ENCODE results near the gene HCFC1R1. TPM values are rescaled to one million over a fixed set of nuclear protein-coding genes. Genes with fewer than 3 reads are reported as not detected.
A peak's percentile ranks its signal among the peaks of the same experiment; 100 is the strongest.
"Not testable (repeated sequence)": the region's sequence is repeated elsewhere in the genome, so short reads cannot be mapped to it uniquely, and the experiment has no call there.

Gene HCFC1R1, protein sequence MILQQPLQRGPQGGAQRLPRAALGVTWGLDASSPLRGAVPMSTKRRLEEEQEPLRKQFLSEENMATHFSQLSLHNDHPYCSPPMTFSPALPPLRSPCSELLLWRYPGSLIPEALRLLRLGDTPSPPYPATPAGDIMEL
- polyA plus RNA-seq (ENCODE audit: insufficient read length in 10 of 10), result 100 to 1,000 TPM in 8 of 10 donors, 10 to 100 TPM in 2; 68.2 to 157 (median 121) TPM
- long read RNA-seq, donor 1, transcript HCFC1R1-202 (3 exons, 765 nt), result minor isoform, 10 of 87 reads
- long read RNA-seq, donor 1, transcript HCFC1R1-208 (2 exons, 1,365 nt), result minor isoform, 6 of 87 reads
- long read RNA-seq, donor 1, transcript HCFC1R1-201 (4 exons, 965 nt), result major isoform, 55 of 87 reads
- long read RNA-seq, donor 1, transcript HCFC1R1-206 (3 exons, 618 nt), result minor isoform, 16 of 87 reads
- long read RNA-seq, donor 1, partial matches to known transcripts, result 0 of 87 reads
- long read RNA-seq, donor 1, other reads (novel, unspliced or antisense), result 0 of 87 reads
- long read RNA-seq, donor 2, transcript HCFC1R1-208 (2 exons, 1,365 nt), result minor isoform, 6 of 73 reads
- long read RNA-seq, donor 2, transcript HCFC1R1-202 (3 exons, 765 nt), result minor isoform, 8 of 73 reads
- long read RNA-seq, donor 2, transcript HCFC1R1-201 (4 exons, 965 nt), result major isoform, 41 of 73 reads
- long read RNA-seq, donor 2, transcript HCFC1R1-206 (3 exons, 618 nt), result minor isoform, 18 of 73 reads
- long read RNA-seq, donor 2, partial matches to known transcripts, result 0 of 73 reads
- long read RNA-seq, donor 2, other reads (novel, unspliced or antisense), result 0 of 73 reads
- long read RNA-seq, donor 3, result 0 reads
- long read RNA-seq, donor 4, transcript HCFC1R1-206 (3 exons, 618 nt), result minor isoform, 19 of 102 reads
- long read RNA-seq, donor 4, transcript HCFC1R1-208 (2 exons, 1,365 nt), result minor isoform, 5 of 102 reads
- long read RNA-seq, donor 4, transcript HCFC1R1-201 (4 exons, 965 nt), result major isoform, 41 of 102 reads
- long read RNA-seq, donor 4, partial matches to known transcripts, result 33 of 102 reads
- long read RNA-seq, donor 4, other reads (novel, unspliced or antisense), result 0 of 102 reads
- long read RNA-seq, donor 5, transcript HCFC1R1-206 (3 exons, 618 nt), result minor isoform, 33 of 138 reads
- long read RNA-seq, donor 5, transcript HCFC1R1-201 (4 exons, 965 nt), result major isoform, 74 of 138 reads
- long read RNA-seq, donor 5, transcript HCFC1R1-208 (2 exons, 1,365 nt), result minor isoform, 7 of 138 reads
- long read RNA-seq, donor 5, partial matches to known transcripts, result 13 of 138 reads
- long read RNA-seq, donor 5, other reads (novel, unspliced or antisense), result 5 of 138 reads
- long read RNA-seq, donor 6, transcript HCFC1R1-208 (2 exons, 1,365 nt), result minor isoform, 8 of 91 reads
- long read RNA-seq, donor 6, transcript HCFC1R1-201 (4 exons, 965 nt), result major isoform, 50 of 91 reads
- long read RNA-seq, donor 6, transcript HCFC1R1-206 (3 exons, 618 nt), result minor isoform, 25 of 91 reads
- long read RNA-seq, donor 6, transcript HCFC1R1-202 (3 exons, 765 nt), result minor isoform, 6 of 91 reads
- long read RNA-seq, donor 6, partial matches to known transcripts, result 0 of 91 reads
- long read RNA-seq, donor 6, other reads (novel, unspliced or antisense), result 0 of 91 reads
- long read RNA-seq, donor 7, transcript HCFC1R1-208 (2 exons, 1,365 nt), result minor isoform, 5 of 38 reads
- long read RNA-seq, donor 7, transcript HCFC1R1-206 (3 exons, 618 nt), result minor isoform, 10 of 38 reads
- long read RNA-seq, donor 7, transcript HCFC1R1-201 (4 exons, 965 nt), result major isoform, 21 of 38 reads
- long read RNA-seq, donor 7, partial matches to known transcripts, result 0 of 38 reads
- long read RNA-seq, donor 7, other reads (novel, unspliced or antisense), result 0 of 38 reads
- long read RNA-seq, donor 8, transcript HCFC1R1-201 (4 exons, 965 nt), result major isoform, 19 of 37 reads
- long read RNA-seq, donor 8, transcript HCFC1R1-206 (3 exons, 618 nt), result minor isoform, 14 of 37 reads
- long read RNA-seq, donor 8, partial matches to known transcripts, result 0 of 37 reads
- long read RNA-seq, donor 8, other reads (novel, unspliced or antisense), result 0 of 37 reads
- long read RNA-seq, donor 9, transcript HCFC1R1-208 (2 exons, 1,365 nt), result minor isoform, 5 of 17 reads
- long read RNA-seq, donor 9, transcript HCFC1R1-201 (4 exons, 965 nt), result major isoform, 8 of 17 reads
- long read RNA-seq, donor 9, partial matches to known transcripts, result 0 of 17 reads
- long read RNA-seq, donor 9, other reads (novel, unspliced or antisense), result 0 of 17 reads

DNA sequence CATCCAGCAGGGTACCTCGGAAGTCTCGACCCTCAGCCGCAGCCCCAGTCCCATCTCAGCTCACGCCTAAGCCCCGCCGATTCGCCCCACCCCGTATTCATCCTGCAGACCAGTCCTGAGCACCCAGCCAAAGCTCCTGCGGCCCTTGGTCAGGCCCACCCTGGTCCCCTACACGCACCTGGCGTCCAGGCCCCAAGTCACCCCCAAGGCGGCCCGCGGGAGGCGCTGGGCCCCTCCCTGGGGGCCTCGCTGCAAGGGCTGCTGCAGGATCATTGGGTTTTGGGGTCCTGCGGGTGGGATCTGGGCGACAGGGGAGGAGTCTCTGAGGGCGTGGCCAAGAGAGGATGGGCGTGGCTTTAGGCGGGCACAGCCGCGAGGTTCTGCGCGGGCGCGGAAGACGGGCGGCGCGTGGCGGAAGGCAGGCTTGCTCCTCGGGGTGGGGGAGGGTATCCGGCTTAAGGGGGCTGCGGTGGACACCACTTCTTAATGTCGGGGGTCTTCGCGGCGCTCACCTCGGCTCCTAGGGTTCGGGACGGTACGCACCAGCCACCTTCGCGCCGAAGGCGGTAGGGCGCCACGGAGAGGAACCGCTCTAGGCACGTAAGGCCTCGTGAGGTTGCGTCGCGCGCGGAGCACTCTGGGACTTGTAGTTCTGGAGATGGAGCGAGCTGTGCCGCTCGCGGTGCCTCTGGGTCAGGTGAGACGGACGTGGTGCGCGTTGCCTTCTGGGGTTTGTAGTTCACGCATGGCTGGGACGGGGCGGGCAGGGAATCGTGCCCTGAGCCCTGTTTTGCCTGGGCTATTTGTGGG lies at the start of gene HCFC1R1, which contains the start of gene THOC6:
TSS of gene HCFC1R1 (minus strand) at position 274 of the 810 bp plus-strand sequence. CDS start at position 273, 1 bp downstream.
TSS of gene THOC6 (plus strand) at position 367 of the 810 bp plus-strand sequence. CDS start at position 659, 292 bp downstream.
- DNase-seq, result peak; percentile 97 to 99 (median 97)

DNA sequence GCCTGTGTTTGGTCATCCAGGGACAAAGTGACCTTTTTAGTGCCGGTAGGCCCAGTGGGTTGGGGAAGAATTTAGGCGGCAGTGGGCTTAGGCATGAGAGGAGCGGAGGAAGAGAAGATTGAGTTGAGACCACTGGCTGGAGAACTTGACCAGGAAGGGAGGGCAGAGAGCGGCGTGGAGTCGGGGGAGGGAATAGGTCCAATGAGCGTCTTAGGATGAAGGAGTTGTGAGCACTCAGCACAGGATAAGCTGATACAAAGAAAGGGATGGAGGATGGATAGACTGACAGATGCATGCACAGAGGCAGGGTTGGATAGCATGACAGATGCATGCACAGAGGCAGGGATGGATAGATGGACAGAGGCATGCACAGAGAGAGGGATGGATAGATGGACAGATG lies 49.7 kb upstream of the HCFC1R1 start:
- no peak for DNase-seq

DNA sequence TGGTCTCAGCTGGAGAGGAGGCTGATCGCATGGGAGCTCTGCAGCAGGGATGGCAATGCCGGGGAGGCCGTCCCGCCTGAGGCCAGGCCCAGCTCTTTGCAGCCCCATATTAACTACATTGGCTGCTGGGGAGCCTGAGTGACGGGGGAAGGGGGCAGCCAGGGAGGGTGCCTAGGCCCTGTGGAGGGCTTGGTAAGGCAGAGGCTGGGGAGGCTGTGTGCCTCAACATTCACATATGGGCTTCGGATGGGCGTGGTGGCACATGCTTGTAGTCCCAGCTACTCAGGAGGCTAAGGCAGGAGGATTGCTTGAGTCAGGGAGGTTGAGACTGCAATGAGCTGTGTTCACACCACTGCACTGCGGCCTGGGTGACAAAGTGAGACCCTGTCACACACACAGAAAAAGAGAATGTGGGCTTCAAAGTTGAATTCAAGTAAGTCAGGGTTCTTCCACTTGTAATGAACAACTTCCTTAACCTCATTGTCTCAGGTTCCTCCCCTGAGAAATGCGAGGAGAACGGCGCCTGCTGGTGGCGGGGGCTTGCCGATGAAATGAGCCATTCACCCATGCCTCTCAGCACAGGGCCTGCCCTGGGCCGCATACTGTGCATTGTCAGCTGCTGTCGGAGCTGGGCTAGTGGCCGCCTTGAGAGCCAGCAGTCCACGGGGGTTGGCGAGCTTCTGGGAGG lies 49.0 kb upstream of the HCFC1R1 start:
- not testable (repeated sequence) for DNase-seq

DNA sequence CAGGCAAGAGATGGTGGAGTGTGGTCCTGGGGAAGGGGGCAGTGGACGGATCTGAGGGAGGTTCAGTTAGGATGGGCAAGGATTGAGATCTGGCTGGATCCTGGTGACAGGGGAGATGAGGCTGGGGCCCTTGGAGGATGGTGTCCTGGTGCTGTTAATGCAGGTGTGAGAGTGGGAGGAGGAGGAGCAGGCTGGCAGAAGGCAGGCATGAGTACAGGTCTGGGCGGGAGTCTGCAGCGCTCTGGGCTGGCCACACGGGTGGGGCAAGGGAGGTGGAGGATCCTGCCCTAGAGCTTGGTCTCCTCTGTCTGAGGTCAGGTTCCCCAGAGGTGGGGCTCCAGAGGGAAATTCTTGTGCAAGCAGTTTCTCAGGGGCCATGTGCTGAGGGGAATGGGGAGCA lies 48.4 kb upstream of the HCFC1R1 start:
- not testable (repeated sequence) for DNase-seq

DNA sequence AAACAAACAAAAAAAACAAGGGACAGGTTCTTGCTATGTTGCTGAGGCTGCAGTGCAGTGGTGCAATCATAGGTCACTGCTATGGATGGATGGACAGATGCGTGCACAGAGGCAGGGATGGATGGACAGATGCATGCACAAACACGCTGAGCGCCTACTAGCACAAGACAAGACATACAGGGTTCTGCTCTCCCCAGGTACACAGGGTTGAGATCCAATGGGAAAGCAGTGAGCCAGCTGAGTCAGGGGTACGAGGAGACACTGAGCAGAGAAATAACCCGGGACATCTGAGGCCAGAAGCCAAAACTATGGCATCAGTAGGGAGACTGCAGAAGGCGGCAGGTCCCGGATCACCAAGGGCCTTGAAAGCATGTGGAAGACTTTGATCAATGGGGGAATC lies 47.9 kb upstream of the HCFC1R1 start:
- no peak for DNase-seq

DNA sequence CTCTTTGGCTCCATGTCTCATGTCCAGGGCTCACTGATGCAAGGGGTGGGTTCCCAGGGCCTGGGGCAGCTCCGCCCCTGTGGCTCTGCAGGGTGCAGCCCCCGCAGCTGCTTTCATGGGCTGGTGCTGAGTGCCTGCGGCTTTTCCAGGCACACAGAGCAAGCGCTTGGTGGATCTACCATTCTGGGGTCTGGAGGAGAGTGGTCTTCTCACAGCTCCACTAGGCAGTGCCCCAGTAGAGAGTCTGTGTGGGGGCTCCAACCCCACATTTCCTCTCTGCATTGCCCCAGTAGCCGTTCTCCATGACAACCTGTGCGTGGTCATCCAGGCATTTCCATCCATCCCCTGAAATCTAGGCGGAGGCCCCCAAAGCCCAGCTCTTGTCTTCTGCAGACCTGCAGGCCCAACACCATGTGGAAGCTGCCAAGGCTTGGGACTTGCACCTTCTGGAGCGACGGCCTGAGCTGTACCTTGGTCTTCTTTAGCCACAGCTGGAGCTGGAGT lies 46.9 kb upstream of the HCFC1R1 start:
- no peak for DNase-seq

DNA sequence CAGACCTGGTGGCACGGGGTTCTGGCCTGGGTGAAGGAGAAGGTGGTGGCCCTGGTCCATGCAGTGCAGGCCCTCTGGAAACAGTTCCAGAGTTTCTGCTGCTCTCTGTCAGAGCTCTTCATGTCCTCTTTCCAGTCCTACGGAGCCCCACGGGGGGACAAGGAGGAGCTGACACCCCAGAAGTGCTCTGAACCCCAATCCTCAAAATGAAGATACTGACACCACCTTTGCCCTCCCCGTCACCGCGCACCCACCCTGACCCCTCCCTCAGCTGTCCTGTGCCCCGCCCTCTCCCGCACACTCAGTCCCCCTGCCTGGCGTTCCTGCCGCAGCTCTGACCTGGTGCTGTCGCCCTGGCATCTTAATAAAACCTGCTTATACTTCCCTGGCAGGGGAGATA lies 45.4 kb upstream of the HCFC1R1 start:
- not testable (repeated sequence) for DNase-seq

DNA sequence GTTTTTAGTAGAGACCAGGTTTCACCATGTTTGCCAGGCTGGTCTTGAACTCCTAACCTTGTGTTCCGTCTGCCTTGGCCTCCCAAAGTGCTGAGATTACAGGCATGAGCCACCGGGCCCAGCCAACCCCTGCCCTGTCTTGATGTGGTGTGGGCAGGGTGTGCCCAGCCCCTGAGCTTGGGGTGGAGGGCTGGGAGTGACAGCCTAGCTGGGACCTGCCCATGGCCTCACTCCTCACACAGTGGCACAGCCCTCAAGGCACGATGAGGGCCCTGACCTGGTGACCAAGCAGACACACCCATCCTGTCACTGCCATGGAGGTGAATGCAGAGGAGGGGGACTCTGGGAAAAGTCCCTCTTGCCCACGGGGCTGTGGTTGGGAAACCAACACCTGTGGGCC lies 44.7 kb upstream of the HCFC1R1 start:
- no peak for DNase-seq

DNA sequence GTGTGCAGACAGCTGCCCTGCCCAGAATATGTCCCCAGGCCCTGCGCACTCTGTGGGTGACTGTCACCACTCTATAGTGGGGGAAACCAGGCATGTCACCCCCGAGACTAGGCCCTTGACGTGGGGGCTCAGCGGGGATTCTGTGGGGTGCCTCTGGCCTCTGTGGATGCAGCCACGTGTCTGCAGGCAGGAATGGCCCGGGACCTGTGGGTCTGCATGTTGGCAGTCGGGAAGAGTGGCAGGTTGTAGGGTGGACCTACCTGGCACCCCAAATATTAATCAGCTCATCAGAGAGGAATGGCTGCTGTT lies 42.7 kb upstream of the HCFC1R1 start:
- DNase-seq, result no peak

DNA sequence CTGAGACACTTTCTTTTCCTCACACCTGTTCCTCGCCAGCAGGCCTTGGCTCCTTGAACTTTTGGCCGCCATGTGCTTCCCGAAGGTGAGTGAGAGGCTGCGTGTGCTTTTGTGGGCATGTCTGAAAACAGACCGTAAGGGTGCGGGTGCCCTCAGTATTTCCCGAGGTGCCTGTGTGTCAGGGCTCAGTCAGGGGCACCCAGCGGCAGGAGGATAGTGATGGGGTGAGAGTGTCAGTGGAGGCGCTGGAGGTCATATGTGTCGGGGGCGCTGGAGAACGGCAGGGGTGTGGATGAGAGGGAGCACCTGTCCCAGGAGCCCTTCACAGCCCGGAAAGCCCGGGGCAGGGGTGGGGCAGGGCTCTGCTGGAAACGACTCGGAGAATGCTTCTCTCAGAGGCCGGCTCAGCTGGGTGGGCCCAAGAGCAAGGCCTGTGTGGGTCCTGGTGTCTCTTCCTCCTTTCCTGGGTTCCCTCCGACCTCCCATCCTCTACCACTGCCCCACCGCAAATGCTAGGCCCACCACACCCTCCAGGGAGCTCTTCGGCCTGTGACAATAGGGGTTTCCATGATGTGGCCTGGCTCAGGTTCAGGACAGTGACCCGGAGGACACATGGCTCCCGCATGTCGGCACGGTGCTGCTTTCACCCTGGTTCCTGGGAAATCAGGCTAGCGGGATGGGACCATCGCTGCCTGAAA lies 42.1 kb upstream of the HCFC1R1 start:
- no peak for DNase-seq

DNA sequence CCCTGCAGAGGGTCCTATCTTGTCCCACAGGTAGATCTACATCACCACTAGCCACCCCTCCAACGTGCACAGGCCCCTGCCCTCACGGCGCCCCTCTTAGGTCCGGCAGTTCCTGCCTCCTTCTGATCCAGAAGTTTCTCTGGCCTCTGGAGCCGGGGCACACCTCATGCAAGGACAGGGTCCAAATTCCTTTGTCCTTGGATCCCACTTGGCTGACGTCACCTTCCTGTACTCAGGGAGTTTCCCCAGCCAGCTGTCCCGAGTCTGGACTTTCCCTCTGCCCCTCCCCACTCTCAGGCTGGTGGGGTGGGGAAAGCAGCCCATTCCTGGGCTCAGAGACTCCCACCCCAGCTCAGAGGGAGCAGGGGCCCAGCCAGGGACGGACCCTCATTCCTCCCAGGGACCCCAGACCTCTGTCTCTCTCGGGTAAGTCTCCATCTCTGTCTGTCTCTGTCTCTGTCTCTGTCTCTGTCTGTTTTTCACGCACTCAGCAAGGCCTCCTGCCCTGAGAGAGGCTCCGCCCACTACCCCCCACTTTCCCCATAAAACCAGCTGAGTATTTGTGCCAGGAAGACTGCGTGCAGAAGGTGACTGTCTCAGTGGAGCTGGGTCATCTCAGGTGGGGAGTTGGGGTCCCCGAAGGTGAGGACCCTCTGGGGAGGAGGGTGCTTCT lies 41.5 kb upstream of the HCFC1R1 start, which contains the start of gene IL32:
TSS of gene IL32 (plus strand) at position 572 of the 673 bp plus-strand sequence. CDS start 172 bp downstream, outside the sequence.
- DNase-seq, result peak; percentile 70 to 86 (median 83)

DNA sequence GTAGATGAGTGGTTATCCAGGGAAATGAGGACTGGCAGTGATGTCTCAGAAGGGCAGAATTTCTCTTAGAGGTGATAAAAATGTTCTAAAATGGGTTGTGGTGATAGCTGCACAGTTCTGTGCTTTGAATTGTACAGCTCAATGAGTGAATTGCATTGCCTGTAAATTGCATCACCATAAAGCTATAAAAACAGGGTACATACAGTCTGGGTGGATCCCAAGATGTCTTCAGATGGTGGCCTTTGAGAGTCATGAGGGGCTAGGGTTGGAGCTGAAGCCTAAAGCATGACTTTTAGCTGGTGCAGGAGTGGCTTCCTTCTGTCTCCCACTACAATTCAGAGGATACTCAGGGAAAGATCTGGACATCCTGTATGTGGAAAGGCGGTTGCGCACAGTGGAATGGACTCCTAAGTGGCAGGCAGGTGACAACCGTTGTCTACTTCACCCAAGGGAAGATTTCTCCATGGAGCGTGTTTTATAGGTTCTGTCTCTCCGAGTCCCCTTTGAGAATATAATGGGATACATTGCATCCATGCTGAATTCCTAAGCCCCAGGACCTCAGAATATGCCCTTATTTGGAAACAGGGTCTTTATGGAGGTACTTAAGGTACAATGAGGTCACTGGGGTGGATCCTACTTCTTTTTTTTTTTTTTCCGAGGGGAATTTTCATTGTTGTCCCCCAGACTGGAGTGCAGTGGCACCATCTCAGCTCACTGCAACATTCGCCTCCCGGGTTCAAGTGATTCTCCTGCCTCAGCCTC lies 40.1 kb upstream of the HCFC1R1 start:
- no peak for DNase-seq

DNA sequence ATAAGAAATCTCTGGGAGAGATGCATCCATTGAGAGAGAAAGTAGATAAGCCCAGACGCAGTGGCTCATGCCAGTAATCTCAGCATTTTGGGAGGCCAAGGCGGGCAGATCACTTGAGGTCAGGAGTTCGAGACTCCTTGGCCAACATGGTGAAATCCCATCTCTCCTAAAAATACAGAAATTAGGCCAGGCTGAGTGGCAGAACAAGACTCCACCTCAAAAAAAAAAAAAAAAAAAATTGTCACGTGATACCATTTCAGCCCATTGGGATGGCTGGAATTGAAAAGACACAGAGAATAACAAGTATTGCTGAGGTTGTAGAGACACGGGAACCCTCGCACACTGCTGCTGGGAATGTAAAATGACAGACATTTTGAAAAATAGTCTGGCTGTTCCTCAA lies 38.8 kb upstream of the HCFC1R1 start:
- no peak for DNase-seq

DNA sequence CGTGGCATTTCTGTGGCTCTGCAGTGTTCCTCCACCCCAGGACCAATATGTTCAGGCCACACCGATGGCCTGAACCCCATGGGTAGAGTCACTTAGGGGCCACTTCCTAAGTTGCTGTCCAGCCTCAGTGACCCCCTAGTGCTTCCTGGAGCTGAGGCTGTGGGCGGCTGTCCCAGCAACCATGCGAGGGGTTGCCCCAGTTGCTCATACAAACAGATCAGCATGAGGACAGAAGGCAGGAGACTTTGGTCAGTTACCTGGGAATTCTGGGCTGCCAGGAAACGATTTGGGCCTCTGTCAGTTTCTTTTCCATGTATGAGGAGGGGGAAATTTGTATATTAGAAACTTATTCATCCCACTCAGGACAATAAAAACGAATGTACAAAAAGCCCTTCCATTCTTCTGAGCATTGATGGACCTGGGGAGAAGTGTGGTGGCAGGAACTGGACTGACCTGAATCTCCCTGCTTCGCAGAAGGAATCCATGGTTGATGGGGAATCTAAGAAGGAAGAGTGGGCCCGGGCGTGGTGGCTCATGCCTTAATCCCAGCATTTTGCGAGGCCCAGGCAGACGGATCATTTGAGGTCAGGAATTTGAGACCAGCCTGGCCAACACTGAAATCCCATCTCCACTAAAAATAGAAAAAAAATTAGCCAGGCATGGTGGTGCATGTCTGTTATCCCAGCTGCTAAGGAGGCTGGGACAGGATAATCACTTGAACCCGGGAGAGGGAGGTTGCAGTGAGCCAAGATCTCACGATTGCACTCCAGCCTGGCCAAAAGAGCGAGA lies 36.8 kb upstream of the HCFC1R1 start:
- peak in 1 of 3 donors; percentile 37 for DNase-seq

DNA sequence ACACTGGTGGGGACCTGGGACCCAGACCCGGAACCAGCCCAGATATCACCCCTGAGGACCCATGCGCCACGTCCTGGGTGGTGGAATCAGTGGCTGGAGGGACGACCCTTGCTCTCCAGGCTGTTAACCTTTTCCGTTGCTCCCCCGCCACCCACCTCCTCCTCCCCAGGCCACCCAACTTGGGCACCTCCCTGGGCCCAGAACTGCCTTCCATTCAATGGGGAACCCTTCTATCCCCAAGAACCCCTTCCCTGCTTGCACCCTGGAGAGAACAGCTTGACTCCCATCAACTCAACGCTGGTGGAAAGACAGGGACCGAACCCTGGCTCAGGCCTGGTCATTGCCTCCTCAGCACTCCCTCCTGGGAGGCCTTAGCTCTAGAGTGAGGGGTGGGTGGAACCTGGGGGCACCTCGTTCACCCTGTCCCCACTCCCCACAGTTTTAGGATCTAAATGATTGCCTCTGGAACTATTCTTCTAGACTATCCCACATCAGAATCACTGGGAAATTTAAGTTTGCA lies 36.0 kb upstream of the HCFC1R1 start:
- DNase-seq, result no peak

Data from muscle of back (tissue), 13 donors.